Breast epithelium (tissue), 3 donors: ENCODE results near the gene CD8B2.

Source experiments
- CTCF ChIP-seq, 3 donors: fragments of 450-650 bp; IDR thresholded peaks; one replicate each; pipeline ENCODE4 v1.5.1; 2016 to 2017; ENCODE audit warnings: antibody characterized with exemption in 3 of 3, mild to moderate bottlenecking in 3 of 3, moderate library complexity in 3 of 3
- POLR2A ChIP-seq: fragments of 450-650 bp; IDR thresholded peaks from one replicate; pipeline ENCODE4 v1.6.1; 2016; ENCODE audit warnings: antibody characterized with exemption, mild to moderate bottlenecking, moderate library complexity
- POLR2AphosphoS5 ChIP-seq, 3 donors: sonication (generic); formaldehyde crosslinking; IDR thresholded peaks; one replicate each; pipeline ENCODE4 v1.6.1; 2017; ENCODE audit warnings: antibody characterized with exemption in 3 of 3

- TF ChIP-seq POLR2A = no peak
- TF ChIP-seq CTCF (IDR thresholded peaks at IDR 0.05) = no peak
- no peak for TF ChIP-seq POLR2AphosphoS5 (IDR thresholded peaks at IDR 0.05)
Observed at GRCh38 chr2:106541333-106541732, 54.2 kb downstream of the CD8B2 start.
